Stomach (tissue), 9 donors: ENCODE measurements around the gene WWC2. TPM values are rescaled to one million over a fixed set of nuclear protein-coding genes. Genes with fewer than 3 reads are reported as not detected.

Experiments
- DNase-seq, 2 donors: peaks; one replicate each; pipeline versions ENCODE4 v3.0.0 to v3.0.0-alpha.2; 2013 to 2019
- H3K27ac ChIP-seq, 5 donors: fragments of 200-600 bp in 4 of 5; sonication (generic) in 4 of 5; one replicate each; pipeline ENCODE4 v1.5.1; 2013 to 2019; ENCODE audit warnings: mild to moderate bottlenecking in 1 of 5, moderate library complexity in 1 of 5
- H3K27me3 ChIP-seq, 3 donors: fragments of 200-600 bp; sonication (generic); one replicate each; pipeline ENCODE4 v1.5.1; 2017 to 2019; ENCODE audit warnings: mixed run types in 1 of 3
- H3K36me3 ChIP-seq, 4 donors: fragments of 200-600 bp; sonication (generic); 1 replicate in 3 of 4; 2 replicates in 1 of 4; pipeline ENCODE4 v1.5.1; 2016 to 2019
- H3K4me1 ChIP-seq, 4 donors: fragments of 200-600 bp; sonication (generic); one replicate each; pipeline ENCODE4 v1.5.1; 2016 to 2019
- H3K4me3 ChIP-seq, 4 donors: fragments of 200-600 bp; sonication (generic) in 3 of 4; one replicate each; pipeline ENCODE4 v1.5.1; 2016 to 2019; ENCODE audit warnings: mild to moderate bottlenecking in 1 of 4
- H3K9me3 ChIP-seq, 4 donors: fragments of 200-600 bp; sonication (generic); one replicate each; pipeline ENCODE4 v1.5.1; 2016 to 2019
- EP300 ChIP-seq: sonication (generic); formaldehyde crosslinking; IDR thresholded peaks from one replicate; pipeline ENCODE4 v1.6.1; 2017; ENCODE audit warnings: antibody characterized with exemption
- POLR2A ChIP-seq, 4 donors: fragments of 450-650 bp; IDR thresholded peaks; one replicate each; pipeline ENCODE4 v1.6.1; 2016; ENCODE audit warnings: antibody characterized with exemption in 4 of 4, control low read depth in 2 of 4, mild to moderate bottlenecking in 1 of 4, moderate library complexity in 1 of 4
- POLR2AphosphoS5 ChIP-seq, 3 donors: sonication (generic); formaldehyde crosslinking; IDR thresholded peaks; one replicate each; pipeline ENCODE4 v1.6.1; 2016; ENCODE audit warnings: antibody characterized with exemption in 3 of 3
- WGBS, 5 donors: extraction: QIAGEN DNeasy Blood & Tissue Kit in 3 of 5; methylation state at CpG; one replicate each; pipeline versions ENCODE4 v1.1.5 to v1.1.7; 2013 to 2018; 5-methylcytosine and 5-hydroxymethylcytosine counted together
- intact Hi-C: fragments of 100-400 bp; cut with DNase I; formaldehyde crosslinking; loops from one replicate; pipeline ENCODE4 v1.15.1; 2023; ENCODE audit warnings: low total_unique reads
- polyA plus RNA-seq, 3 donors: library from polyadenylated mRNA; stranded (reverse); fragments of 200-250 nt; gene quantifications; one replicate each; pipeline ENCODE4 v1.2.3, GENCODE V29; 2013
- total RNA-seq, 5 donors: library from RNA; depleted of rRNA; stranded (reverse); fragments of >200 nt; gene quantifications; one replicate each; pipeline versions ENCODE4 v1.1.0 to v1.2.3, GENCODE V29; 2014 to 2016
- TF ChIP-seq, protein P1 (sequence below), 7 experiments: fragments of 450-650 bp in 4 of 7; fragments of 200-600 bp in 3 of 7; sonication (generic) in 3 of 7; IDR thresholded peaks; one replicate each; pipeline ENCODE4 v1.5.1; 2016 to 2019; ENCODE audit warnings: antibody characterized with exemption in 7 of 7, control low read depth in 2 of 7, mild to moderate bottlenecking in 1 of 7
- donor health status: healthy with polysubstance abuse.
- donor health status: Bipolar disorder and iron deficiency.
- donor health status: healthy.

WWC2 gene
- total and polyA plus RNA-seq, 8 donors = 2.6 to 59.1 (median 31.1) TPM

DNA sequence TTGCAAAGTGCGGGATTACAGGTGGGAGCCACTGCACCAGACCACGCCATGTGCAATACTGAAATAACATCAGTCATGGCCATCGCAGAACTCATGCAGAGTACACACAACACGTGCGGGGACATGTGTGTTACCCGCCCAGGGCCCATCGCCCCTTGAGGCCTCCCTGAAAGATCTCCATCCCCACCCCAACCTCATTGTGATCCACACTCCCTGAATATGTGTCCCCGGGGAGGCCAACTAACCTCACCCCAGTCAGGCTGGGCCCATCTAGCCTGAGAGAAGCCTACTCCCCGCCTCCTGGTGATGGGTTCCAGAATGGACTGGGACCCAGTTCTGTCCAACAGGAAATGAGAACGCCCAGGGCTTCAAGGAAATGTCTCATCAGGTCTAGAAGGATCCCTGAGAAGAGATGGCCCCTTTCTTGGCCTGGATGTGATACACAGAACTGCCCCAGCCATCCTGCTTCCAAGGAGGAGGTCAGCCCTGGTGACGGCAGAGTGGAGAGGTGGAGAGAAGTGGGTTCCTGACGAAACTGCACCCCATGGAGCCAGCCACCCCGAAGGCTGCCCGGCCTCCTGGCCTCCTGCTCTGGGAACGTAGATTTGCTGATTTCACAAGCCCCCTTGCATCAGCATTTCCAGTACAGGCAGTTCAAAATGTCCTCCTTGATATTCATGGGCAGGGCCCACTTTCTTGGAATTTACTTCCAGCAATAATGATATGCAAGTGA is 245.6 kb downstream of the WWC2 start:
- peaks cover 0 to 20% (median 0%) of the 10 kb centered on the region in 3 donors for H3K27me3 ChIP-seq
- WGBS, 5 donors = 88 to 96% (median 94%) methylated on average over 7 to 15 of the region's 15 CpGs
- no peak overlapping the region for H3K4me3 ChIP-seq
- no peaks in the 10 kb centered on the region for H3K9me3 ChIP-seq
- intact Hi-C loops = no loop called here
- no peak for TF ChIP-seq POLR2A (IDR thresholded peaks at IDR 0.05)
- no peak for TF ChIP-seq EP300
- no peak for TF ChIP-seq POLR2AphosphoS5 (IDR thresholded peaks at IDR 0.05)
- TF ChIP-seq, protein P1, sequence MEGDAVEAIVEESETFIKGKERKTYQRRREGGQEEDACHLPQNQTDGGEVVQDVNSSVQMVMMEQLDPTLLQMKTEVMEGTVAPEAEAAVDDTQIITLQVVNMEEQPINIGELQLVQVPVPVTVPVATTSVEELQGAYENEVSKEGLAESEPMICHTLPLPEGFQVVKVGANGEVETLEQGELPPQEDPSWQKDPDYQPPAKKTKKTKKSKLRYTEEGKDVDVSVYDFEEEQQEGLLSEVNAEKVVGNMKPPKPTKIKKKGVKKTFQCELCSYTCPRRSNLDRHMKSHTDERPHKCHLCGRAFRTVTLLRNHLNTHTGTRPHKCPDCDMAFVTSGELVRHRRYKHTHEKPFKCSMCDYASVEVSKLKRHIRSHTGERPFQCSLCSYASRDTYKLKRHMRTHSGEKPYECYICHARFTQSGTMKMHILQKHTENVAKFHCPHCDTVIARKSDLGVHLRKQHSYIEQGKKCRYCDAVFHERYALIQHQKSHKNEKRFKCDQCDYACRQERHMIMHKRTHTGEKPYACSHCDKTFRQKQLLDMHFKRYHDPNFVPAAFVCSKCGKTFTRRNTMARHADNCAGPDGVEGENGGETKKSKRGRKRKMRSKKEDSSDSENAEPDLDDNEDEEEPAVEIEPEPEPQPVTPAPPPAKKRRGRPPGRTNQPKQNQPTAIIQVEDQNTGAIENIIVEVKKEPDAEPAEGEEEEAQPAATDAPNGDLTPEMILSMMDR (IDR thresholded peaks at IDR 0.05) = no peak
- H3K36me3 ChIP-seq = no peaks in the 10 kb centered on the region
- DNase-seq = no peak
- peaks cover 0 to 20% (median 9%) of the 10 kb centered on the region in 4 donors for H3K4me1 ChIP-seq
- H3K27ac ChIP-seq = no peak overlapping the region

DNA sequence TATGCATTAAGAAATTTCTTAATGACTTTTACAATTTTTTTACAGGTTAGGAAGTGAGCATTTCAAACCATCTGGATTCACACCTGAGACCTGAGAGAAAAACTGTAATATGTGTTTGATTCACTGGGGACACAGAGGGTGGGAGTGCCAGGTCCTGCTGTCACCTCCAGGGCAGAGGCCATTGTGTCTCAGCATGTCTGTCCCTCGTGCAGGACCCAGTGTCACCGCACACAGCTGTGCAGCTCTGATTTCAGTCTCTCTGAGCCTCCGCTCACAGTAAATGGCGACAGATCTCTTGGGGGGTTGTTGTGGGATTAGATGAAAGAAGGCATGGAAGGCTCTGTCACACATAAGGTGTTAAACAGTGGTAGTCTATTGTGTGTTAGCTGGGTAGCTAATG is 246.2 kb downstream of the WWC2 start:
- WGBS, 5 donors = 86 to 90% (median 88%) methylated on average over 4 of the region's 4 CpGs
- DNase-seq = no peak
- no peak overlapping the region for H3K27ac ChIP-seq
- H3K27me3 ChIP-seq = peaks cover 0 to 20% (median 0%) of the 10 kb centered on the region in 3 donors
- no peaks in the 10 kb centered on the region for H3K9me3 ChIP-seq
- no peaks in the 10 kb centered on the region for H3K36me3 ChIP-seq
- intact Hi-C loops = no loop called here
- H3K4me1 ChIP-seq = peaks cover 0 to 20% (median 9%) of the 10 kb centered on the region in 4 donors
- H3K4me3 ChIP-seq = no peak overlapping the region
- TF ChIP-seq, protein P1 (IDR thresholded peaks at IDR 0.05) = no peak
- TF ChIP-seq POLR2A (IDR thresholded peaks at IDR 0.05) = no peak
- no peak for TF ChIP-seq POLR2AphosphoS5 (IDR thresholded peaks at IDR 0.05)
- TF ChIP-seq EP300 = no peak

DNA sequence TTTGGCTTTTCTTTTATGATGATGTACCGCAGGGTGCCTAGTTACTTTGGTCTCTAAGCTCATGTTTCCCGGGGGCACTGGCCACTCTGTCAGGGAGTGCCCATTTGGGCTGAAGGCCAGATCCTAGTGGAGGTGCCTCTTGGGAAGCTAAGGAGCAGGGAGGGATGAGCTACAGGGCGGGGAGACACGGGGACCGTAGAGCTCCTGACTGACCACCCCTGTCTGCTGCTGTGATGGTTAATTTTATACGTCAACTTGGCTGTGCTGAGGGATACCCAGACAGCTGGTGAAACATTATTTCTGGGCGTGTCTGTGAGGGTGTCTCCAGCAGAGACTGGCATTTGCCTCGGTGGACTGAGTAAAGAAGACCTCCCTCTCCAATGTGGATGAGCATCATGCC is 248.1 kb downstream of the WWC2 start:
- no peak for DNase-seq
- intact Hi-C loops = no loop called here
- TF ChIP-seq, protein P1 (IDR thresholded peaks at IDR 0.05) = no peak
- no peak for TF ChIP-seq POLR2AphosphoS5 (IDR thresholded peaks at IDR 0.05)
- 86 to 89% (median 88%) methylated on average over 7 to 8 of the region's 8 CpGs for WGBS, 5 donors
- peaks cover 0 to 20% (median 0%) of the 10 kb centered on the region in 3 donors for H3K27me3 ChIP-seq
- H3K27ac ChIP-seq = no peak overlapping the region
- no peaks in the 10 kb centered on the region for H3K36me3 ChIP-seq
- H3K4me3 ChIP-seq = no peak overlapping the region
- peaks cover 0 to 20% (median 9%) of the 10 kb centered on the region in 4 donors for H3K4me1 ChIP-seq
- H3K9me3 ChIP-seq = no peaks in the 10 kb centered on the region

DNA sequence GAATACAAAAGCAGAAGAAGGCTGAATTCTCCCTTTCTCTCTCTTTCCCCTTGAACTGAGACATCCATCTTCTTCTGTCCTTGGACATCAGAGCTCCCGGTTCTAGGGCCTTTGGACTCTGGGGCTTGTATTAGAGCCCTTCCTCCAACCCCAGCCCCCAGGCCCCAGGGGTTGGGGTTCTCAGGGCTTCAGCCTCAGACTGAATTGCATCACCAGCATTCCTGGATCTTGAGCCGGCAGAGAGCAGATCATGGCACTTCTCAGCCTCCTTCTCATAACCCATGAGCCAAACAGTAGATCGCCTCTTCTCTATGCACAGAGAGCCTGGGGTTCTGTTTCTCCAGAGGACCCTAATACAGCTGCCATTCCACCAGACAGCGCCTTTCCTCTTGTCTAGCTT is 248.5 kb downstream of the WWC2 start:
- Histone ChIP-seq H3K4me3 (no peak overlapping the region), H3K4me1 (peaks cover 0 to 18% (median 7%) of the 10 kb centered on the region in 4 donors), H3K27me3 (peaks cover 0 to 17% (median 0%) of the 10 kb centered on the region in 3 donors), H3K9me3 (no peaks in the 10 kb centered on the region), H3K27ac (no peak overlapping the region), H3K36me3 (no peaks in the 10 kb centered on the region)
- intact Hi-C loops = no loop called here
- 86 to 97% (median 93%) methylated on average over 4 of the region's 4 CpGs for WGBS, 5 donors
- TF ChIP-seq POLR2A (IDR thresholded peaks at IDR 0.05) (no peak), POLR2AphosphoS5 (IDR thresholded peaks at IDR 0.05) (no peak), EP300 (no peak)
- TF ChIP-seq, protein P1 (IDR thresholded peaks at IDR 0.05) = no peak
- DNase-seq = no peak
